SU-DHL-6 (cell line): Measurements from ENCODE around the gene GUCA2B.

ENCODE experiments used
- H2AFZ ChIP-seq: fragments of 200-600 bp; sonication (generic); 2 replicates; pipeline ENCODE4 v1.6.1; 2014; ENCODE audit warnings: low read depth, mild to moderate bottlenecking, moderate library complexity, mixed read lengths, antibody characterized with exemption, low read length; ENCODE audit not compliant: severe bottlenecking
- H3F3A ChIP-seq: fragments of 200-600 bp; shearing (Covaris generic); 2 replicates; pipeline ENCODE4 v1.6.0; 2016; ENCODE audit warnings: antibody characterized with exemption, mild to moderate bottlenecking; ENCODE audit not compliant: insufficient read depth
- H3K27ac ChIP-seq: fragments of 200-600 bp; sonication (generic); 2 replicates; pipeline ENCODE4 v1.5.1; 2016; ENCODE audit warnings: low read depth, mild to moderate bottlenecking, low read length, moderate library complexity, mixed read lengths
- H3K27me3 ChIP-seq: fragments of 200-600 bp; sonication (generic), shearing (Covaris generic); 2 replicates; pipeline ENCODE4 v1.6.0; 2014; ENCODE audit warnings: mild to moderate bottlenecking, low read length
- H3K36me3 ChIP-seq: fragments of 200-600 bp; sonication (generic); 2 replicates; pipeline ENCODE4 v1.6.1; 2014; ENCODE audit warnings: mild to moderate bottlenecking, low read length, mixed read lengths
- H3K4me2 ChIP-seq: fragments of 300-600, 200-600 bp; shearing (Covaris generic), sonication (generic); 2 replicates; pipeline ENCODE4 v1.6.0; 2014; ENCODE audit warnings: low read length, low read depth, mild to moderate bottlenecking; ENCODE audit not compliant: poor library complexity, severe bottlenecking
- H3K4me3 ChIP-seq: fragments of 200-600 bp; sonication (generic); 2 replicates; pipeline ENCODE4 v1.5.1; 2014; ENCODE audit warnings: antibody characterized with exemption, low read length, mild to moderate bottlenecking, mixed read lengths; ENCODE audit not compliant: insufficient read depth, poor library complexity, severe bottlenecking
- H3K79me2 ChIP-seq: fragments of 200-600 bp; sonication (generic); 2 replicates; pipeline ENCODE4 v1.6.1; 2014; ENCODE audit warnings: mild to moderate bottlenecking, low read length, moderate library complexity; ENCODE audit not compliant: insufficient read depth
- H3K9ac ChIP-seq: fragments of 200-600 bp; sonication (generic); 2 replicates; pipeline ENCODE4 v1.7.0; 2014; ENCODE audit warnings: mild to moderate bottlenecking, low read length
- H3K9me2 ChIP-seq: fragments of 200-600 bp; sonication (generic); replicated peaks from 2 replicates; pipeline ENCODE4 v1.6.1; 2014; ENCODE audit warnings: low read length; ENCODE audit not compliant: insufficient read depth
- H3K9me3 ChIP-seq: fragments of 200-600 bp; sonication (generic); 2 replicates; pipeline ENCODE4 v1.6.1; 2014; ENCODE audit warnings: low read length, mixed read lengths; ENCODE audit not compliant: insufficient read depth
- H4K20me1 ChIP-seq: fragments of 200-600 bp; sonication (generic); 2 replicates; pipeline ENCODE4 v1.6.1; 2014; ENCODE audit warnings: low read depth, mild to moderate bottlenecking, antibody characterized with exemption, low read length, moderate library complexity, mixed read lengths
- CTCF ChIP-seq: fragments of 200-600 bp; sonication (generic); IDR thresholded peaks from one replicate; pipeline ENCODE4 v1.5.1; 2017; ENCODE audit warnings: antibody characterized with exemption, mild to moderate bottlenecking, low read length, moderate library complexity; ENCODE audit not compliant: insufficient read depth, poor library complexity, severe bottlenecking
- EZH2phosphoT487 ChIP-seq: fragments of 200-600 bp; sonication (generic), shearing (Covaris generic); conservative IDR thresholded peaks from 2 replicates; pipeline ENCODE4 v1.6.1; 2018; ENCODE audit warnings: mild to moderate bottlenecking, antibody characterized with exemption, low read length, moderate library complexity, mixed read lengths

The GUCA2B gene

GRCh38 chr1:42138586-42138985, 14.6 kb upstream of the GUCA2B start:
- H2AFZ ChIP-seq = no peak overlapping the region
- H4K20me1 ChIP-seq = no peaks in the 10 kb centered on the region
- H3K27me3 ChIP-seq = no peaks in the 10 kb centered on the region
- H3K36me3 ChIP-seq = no peaks in the 10 kb centered on the region
- H3K9ac ChIP-seq = no peak overlapping the region
- H3F3A ChIP-seq = no peaks in the 10 kb centered on the region
- H3K27ac ChIP-seq = no peak overlapping the region
- no peaks in the 10 kb centered on the region for H3K79me2 ChIP-seq
- H3K9me3 ChIP-seq = no peaks in the 10 kb centered on the region
- H3K4me2 ChIP-seq = no peak overlapping the region
- H3K9me2 ChIP-seq = no peaks in the 10 kb centered on the region
- no peak for TF ChIP-seq EZH2phosphoT487
- TF ChIP-seq CTCF = no peak
- H3K4me3 ChIP-seq = no peak overlapping the region

- no peak overlapping the region for H2AFZ ChIP-seq
- H3K36me3 ChIP-seq = no peaks in the 10 kb centered on the region
- no peaks in the 10 kb centered on the region for H3F3A ChIP-seq
- TF ChIP-seq CTCF = no peak
- TF ChIP-seq EZH2phosphoT487 = no peak
- H3K9me3 ChIP-seq = no peaks in the 10 kb centered on the region
- no peaks in the 10 kb centered on the region for H3K27me3 ChIP-seq
- no peak overlapping the region for H3K9ac ChIP-seq
- no peak overlapping the region for H3K4me2 ChIP-seq
- H3K4me3 ChIP-seq = no peak overlapping the region
- H4K20me1 ChIP-seq = no peaks in the 10 kb centered on the region
- H3K79me2 ChIP-seq = no peaks in the 10 kb centered on the region
- no peaks in the 10 kb centered on the region for H3K9me2 ChIP-seq
- H3K27ac ChIP-seq = no peak overlapping the region
Observed at GRCh38 chr1:42139444-42139843, 13.8 kb upstream of the GUCA2B start.

- H3F3A ChIP-seq = no peaks in the 10 kb centered on the region
- no peak overlapping the region for H2AFZ ChIP-seq
- H3K36me3 ChIP-seq = no peaks in the 10 kb centered on the region
- H3K9me2 ChIP-seq = no peaks in the 10 kb centered on the region
- no peak overlapping the region for H3K4me2 ChIP-seq
- no peaks in the 10 kb centered on the region for H3K27me3 ChIP-seq
- TF ChIP-seq CTCF (no peak), EZH2phosphoT487 (no peak)
- H3K27ac ChIP-seq = no peak overlapping the region
- H4K20me1 ChIP-seq = no peaks in the 10 kb centered on the region
- no peak overlapping the region for H3K9ac ChIP-seq
- H3K4me3 ChIP-seq = no peak overlapping the region
- no peaks in the 10 kb centered on the region for H3K79me2 ChIP-seq
- H3K9me3 ChIP-seq = no peaks in the 10 kb centered on the region
Observed at GRCh38 chr1:42140191-42140590, 13.0 kb upstream of the GUCA2B start.

- no peak overlapping the region for H3K4me2 ChIP-seq
- no peaks in the 10 kb centered on the region for H3K36me3 ChIP-seq
Observed at GRCh38 chr1:42141978-42142377, 11.2 kb upstream of the GUCA2B start.

More at GRCh38 chr1:42141978-42142377, 11.2 kb upstream of the GUCA2B start:
- Histone ChIP-seq H3K4me3 (no peak overlapping the region), H3K79me2 (no peaks in the 10 kb centered on the region), H3K27ac (no peak overlapping the region), H3K9me2 (no peaks in the 10 kb centered on the region), H2AFZ (no peak overlapping the region), H3F3A (no peaks in the 10 kb centered on the region), H4K20me1 (no peaks in the 10 kb centered on the region), H3K27me3 (no peaks in the 10 kb centered on the region), H3K9me3 (no peaks in the 10 kb centered on the region), H3K9ac (no peak overlapping the region)
- TF ChIP-seq CTCF (no peak), EZH2phosphoT487 (no peak)
